Dendritic cell treated with granulocyte-macrophage colony-stimulating factor and Interleukin-4, amounts not matched to agents 40 ng/mL and 50 ng/mL, for 4 days (primary cell): ENCODE measurements around the gene DAAM2.

Experiments
- H3K27ac Mint-ChIP-seq: one replicate; pipeline ENCODE4 v1.8.0; 2022; ENCODE audit warnings: mild to moderate bottlenecking, mixed read lengths
- H3K27me3 Mint-ChIP-seq: one replicate; pipeline ENCODE4 v1.8.0; 2022; ENCODE audit warnings: mild to moderate bottlenecking, mixed read lengths
- H3K36me3 Mint-ChIP-seq: one replicate; pipeline ENCODE4 v1.8.0; 2022; ENCODE audit warnings: low read depth, mixed read lengths
- H3K4me1 Mint-ChIP-seq: one replicate; pipeline ENCODE4 v1.8.0; 2022; ENCODE audit warnings: low read depth, mixed read lengths
- H3K4me3 Mint-ChIP-seq: one replicate; pipeline ENCODE4 v1.8.0; 2022; ENCODE audit warnings: mild to moderate bottlenecking, moderate library complexity, mixed read lengths
- H3K9me3 Mint-ChIP-seq: one replicate; pipeline ENCODE4 v1.8.0; 2022; ENCODE audit warnings: mixed read lengths
- intact Hi-C: fragments of 100-400 bp; cut with micrococcal nuclease; formaldehyde crosslinking; loops from one replicate; pipeline ENCODE4 v1.15.0; 2022

Gene DAAM2

GRCh38 chr6:39913391-39913916, 121.3 kb downstream of the DAAM2 start:
- Mint-ChIP-seq H3K27ac (no peak overlapping the region), H3K4me1 (no peaks in the 10 kb centered on the region), H3K9me3 (peaks cover 8% of the 10 kb centered on the region), H3K4me3 (no peak overlapping the region), H3K36me3 (no peaks in the 10 kb centered on the region), H3K27me3 (no peaks in the 10 kb centered on the region)
- intact Hi-C loops = no loop called here

DNA sequence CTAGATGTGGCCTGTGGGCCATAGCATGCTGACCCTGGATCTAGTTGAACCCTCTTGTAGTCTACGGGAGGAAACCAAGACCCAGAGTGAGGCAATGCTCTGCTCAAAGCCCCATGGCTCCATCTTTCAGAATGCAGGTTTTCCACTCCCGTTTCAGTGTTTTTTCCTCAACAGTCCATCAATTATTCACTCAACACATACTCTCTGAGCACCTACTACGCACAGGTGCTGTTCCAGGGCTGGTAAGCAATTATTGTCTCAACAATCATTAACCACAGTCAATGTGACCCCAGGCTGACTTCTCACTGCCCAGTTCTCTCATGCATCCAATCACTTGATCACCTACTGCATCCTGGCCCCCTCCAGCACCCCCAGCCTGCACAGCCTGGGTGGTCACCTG, 122.1 kb downstream of the DAAM2 start:
- no peaks in the 10 kb centered on the region for H3K27me3 Mint-ChIP-seq
- no peaks in the 10 kb centered on the region for H3K4me1 Mint-ChIP-seq
- H3K4me3 Mint-ChIP-seq = no peak overlapping the region
- intact Hi-C loops = no loop called here
- peaks cover 8% of the 10 kb centered on the region for H3K9me3 Mint-ChIP-seq
- no peaks in the 10 kb centered on the region for H3K36me3 Mint-ChIP-seq
- H3K27ac Mint-ChIP-seq = no peak overlapping the region

DNA sequence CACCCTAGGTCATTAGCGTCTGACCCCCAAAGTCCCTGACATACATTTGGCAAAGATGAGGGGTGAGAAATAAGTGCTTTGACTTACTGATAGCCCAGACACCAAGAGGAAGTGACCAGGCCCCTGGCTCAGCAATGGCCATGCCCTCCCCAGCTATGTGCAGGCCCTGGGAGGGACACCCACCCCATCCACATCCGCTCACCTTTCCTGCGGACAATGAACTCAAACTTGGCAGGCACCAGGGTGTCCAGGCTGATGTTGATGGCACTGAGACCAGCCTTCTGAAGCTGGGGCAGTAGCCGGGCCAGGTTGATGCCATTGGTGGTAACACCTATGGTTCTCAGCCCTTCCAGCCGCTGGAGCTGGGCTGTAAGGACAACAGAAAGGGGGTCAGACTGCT, 123.7 kb downstream of the DAAM2 start:
- H3K9me3 Mint-ChIP-seq = peaks cover 8% of the 10 kb centered on the region
- H3K4me1 Mint-ChIP-seq = no peaks in the 10 kb centered on the region
- H3K4me3 Mint-ChIP-seq = no peak overlapping the region
- H3K27ac Mint-ChIP-seq = no peak overlapping the region
- H3K27me3 Mint-ChIP-seq = no peaks in the 10 kb centered on the region
- no peaks in the 10 kb centered on the region for H3K36me3 Mint-ChIP-seq
- intact Hi-C loops = no loop called here

DNA sequence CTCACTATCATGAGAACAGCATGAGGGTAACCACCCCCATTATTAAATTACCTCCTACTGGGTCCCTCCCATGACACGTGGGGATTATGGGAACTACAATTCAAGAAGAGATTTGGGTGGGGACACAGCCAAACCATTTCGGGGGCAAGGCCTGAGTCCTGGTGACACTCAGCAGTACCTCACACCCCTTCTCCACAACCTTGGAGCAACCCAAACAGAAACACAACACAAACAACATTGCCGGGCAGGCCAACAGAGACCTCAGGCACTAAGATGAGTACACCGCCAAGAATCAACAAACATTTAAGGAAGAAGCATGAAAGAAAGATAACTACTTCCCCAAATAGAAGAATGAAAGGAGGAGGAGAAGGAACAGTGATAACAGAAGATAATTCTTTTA, 125.2 kb downstream of the DAAM2 start:
- Mint-ChIP-seq H3K27me3 (no peaks in the 10 kb centered on the region), H3K4me3 (no peak overlapping the region), H3K9me3 (peaks cover 8% of the 10 kb centered on the region), H3K36me3 (no peaks in the 10 kb centered on the region), H3K27ac (no peak overlapping the region), H3K4me1 (no peaks in the 10 kb centered on the region)
- intact Hi-C loops = no loop called here

DNA sequence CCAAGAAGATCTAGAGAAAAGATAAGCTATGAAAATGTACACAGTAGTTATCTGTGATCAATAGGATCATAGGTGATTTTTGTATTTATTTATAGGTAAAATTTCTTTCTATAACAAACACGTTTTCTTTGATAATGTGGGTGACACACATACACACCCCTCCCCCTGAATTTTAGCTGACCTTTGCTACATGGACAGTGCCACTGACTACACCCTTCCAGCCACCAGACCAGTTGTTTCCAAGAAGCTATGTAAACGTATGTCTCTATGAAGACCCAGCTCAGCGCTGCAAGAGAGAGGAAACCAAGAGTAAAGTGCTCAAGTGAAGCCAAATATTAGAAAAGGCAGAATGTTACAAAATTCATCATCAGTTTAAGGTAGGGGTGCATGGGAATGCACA, 125.8 kb downstream of the DAAM2 start:
- no peak overlapping the region for H3K4me3 Mint-ChIP-seq
- no peaks in the 10 kb centered on the region for H3K27me3 Mint-ChIP-seq
- H3K4me1 Mint-ChIP-seq = no peaks in the 10 kb centered on the region
- H3K27ac Mint-ChIP-seq = no peak overlapping the region
- H3K36me3 Mint-ChIP-seq = no peaks in the 10 kb centered on the region
- intact Hi-C loops = no loop called here
- peaks cover 8% of the 10 kb centered on the region for H3K9me3 Mint-ChIP-seq

DNA sequence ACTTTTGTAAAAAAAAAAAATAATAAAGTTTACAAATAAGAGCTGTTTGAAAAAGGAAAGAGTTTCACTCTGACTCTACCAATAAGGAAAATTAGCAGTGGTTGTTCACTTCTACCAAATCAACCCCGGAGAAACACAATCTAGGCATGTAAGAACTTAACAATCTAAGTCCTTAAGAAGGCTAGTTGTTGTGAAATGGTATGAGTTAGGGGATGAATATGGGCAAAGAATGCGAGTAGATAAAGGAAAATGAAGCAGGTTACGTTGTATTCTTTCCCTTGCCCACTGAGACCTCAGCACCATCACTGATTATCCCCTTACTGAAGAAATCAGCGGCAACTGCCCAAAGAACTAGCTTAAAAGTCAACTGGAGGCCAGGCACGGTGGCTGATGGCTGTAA, 126.7 kb downstream of the DAAM2 start:
- intact Hi-C loops = no loop called here
- no peaks in the 10 kb centered on the region for H3K36me3 Mint-ChIP-seq
- H3K4me3 Mint-ChIP-seq = no peak overlapping the region
- no peaks in the 10 kb centered on the region for H3K4me1 Mint-ChIP-seq
- H3K9me3 Mint-ChIP-seq = peaks cover 8% of the 10 kb centered on the region
- H3K27me3 Mint-ChIP-seq = no peaks in the 10 kb centered on the region
- no peak overlapping the region for H3K27ac Mint-ChIP-seq

DNA sequence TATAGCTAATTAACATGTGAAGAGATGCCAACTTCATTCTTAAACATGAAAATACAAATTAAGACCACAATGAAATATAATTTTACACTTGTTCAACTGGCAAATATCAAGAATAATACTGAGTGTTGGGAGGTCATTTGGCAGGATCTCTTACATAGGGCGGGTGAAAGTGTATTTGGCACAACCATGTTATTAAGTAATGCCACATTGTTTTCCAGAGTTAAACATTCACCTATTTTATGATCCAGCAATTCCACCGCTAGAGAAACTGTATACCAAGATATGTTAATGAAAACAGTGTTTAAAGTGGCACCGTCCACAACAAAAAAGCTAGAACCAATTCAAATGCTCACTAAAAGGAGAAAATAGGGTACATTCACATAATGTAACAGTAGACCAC, 128.0 kb downstream of the DAAM2 start:
- Mint-ChIP-seq H3K4me3 (no peak overlapping the region), H3K9me3 (peaks cover 8% of the 10 kb centered on the region), H3K4me1 (no peaks in the 10 kb centered on the region), H3K36me3 (no peaks in the 10 kb centered on the region), H3K27me3 (no peaks in the 10 kb centered on the region), H3K27ac (no peak overlapping the region)
- intact Hi-C loops = no loop called here

GRCh38 chr6:39922821-39923220, 130.6 kb downstream of the DAAM2 start:
- no peaks in the 10 kb centered on the region for H3K36me3 Mint-ChIP-seq
- intact Hi-C loops = no loop called here
- no peaks in the 10 kb centered on the region for H3K4me1 Mint-ChIP-seq
- H3K4me3 Mint-ChIP-seq = no peak overlapping the region
- H3K9me3 Mint-ChIP-seq = no peaks in the 10 kb centered on the region
- H3K27me3 Mint-ChIP-seq = no peaks in the 10 kb centered on the region
- no peak overlapping the region for H3K27ac Mint-ChIP-seq

- no peaks in the 10 kb centered on the region for H3K9me3 Mint-ChIP-seq
- H3K36me3 Mint-ChIP-seq = no peaks in the 10 kb centered on the region
- H3K4me3 Mint-ChIP-seq = no peak overlapping the region
- intact Hi-C loops = no loop called here
- no peak overlapping the region for H3K27ac Mint-ChIP-seq
- no peaks in the 10 kb centered on the region for H3K27me3 Mint-ChIP-seq
- H3K4me1 Mint-ChIP-seq = no peaks in the 10 kb centered on the region
These were observed 131.2 kb downstream of the DAAM2 start for GRCh38 chr6:39923394-39923793.

DNA sequence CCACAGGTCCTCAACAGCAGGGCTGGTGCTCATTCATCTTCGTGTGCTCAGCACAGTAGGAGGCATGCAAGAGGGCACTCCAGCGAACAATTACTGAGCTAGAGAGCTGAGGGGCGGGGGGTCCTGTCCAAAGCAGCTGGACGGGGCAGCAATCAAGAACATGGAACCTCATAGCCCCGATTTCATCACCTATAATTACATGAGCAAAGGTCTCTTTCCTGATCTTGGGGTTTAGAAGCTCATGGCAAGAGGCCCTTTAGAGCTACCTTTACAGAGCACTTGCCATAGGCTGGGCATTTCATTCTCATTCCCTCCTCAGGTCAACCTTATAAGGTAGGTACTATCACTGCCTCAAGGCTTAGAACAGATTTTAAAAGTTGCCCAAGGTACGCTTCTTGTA, 131.7 kb downstream of the DAAM2 start:
- no peak overlapping the region for H3K4me3 Mint-ChIP-seq
- H3K27me3 Mint-ChIP-seq = no peaks in the 10 kb centered on the region
- H3K36me3 Mint-ChIP-seq = no peaks in the 10 kb centered on the region
- H3K9me3 Mint-ChIP-seq = no peaks in the 10 kb centered on the region
- no peak overlapping the region for H3K27ac Mint-ChIP-seq
- H3K4me1 Mint-ChIP-seq = no peaks in the 10 kb centered on the region
- intact Hi-C loops = no loop called here

DNA sequence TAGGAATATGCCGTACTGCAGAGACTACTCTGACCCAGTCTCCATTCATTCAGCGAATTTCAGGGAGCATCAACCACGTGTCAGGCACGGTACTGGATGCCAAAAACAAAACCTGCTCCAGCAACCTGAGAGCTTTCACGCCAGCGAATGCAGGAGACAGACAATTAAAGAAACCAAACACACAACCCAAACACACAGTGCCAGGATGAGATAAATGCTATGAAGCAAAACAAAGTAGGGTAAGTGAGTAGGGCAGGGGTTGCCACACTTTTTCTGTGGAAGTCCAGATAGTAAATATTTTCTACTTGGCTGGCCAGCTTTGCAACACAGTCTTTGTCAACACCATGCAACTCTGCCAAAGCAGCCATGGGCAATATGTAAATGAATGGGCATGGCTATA, 132.1 kb downstream of the DAAM2 start:
- H3K4me3 Mint-ChIP-seq = no peak overlapping the region
- intact Hi-C loops = no loop called here
- H3K4me1 Mint-ChIP-seq = no peaks in the 10 kb centered on the region
- H3K27me3 Mint-ChIP-seq = no peaks in the 10 kb centered on the region
- no peaks in the 10 kb centered on the region for H3K9me3 Mint-ChIP-seq
- H3K36me3 Mint-ChIP-seq = no peaks in the 10 kb centered on the region
- no peak overlapping the region for H3K27ac Mint-ChIP-seq

GRCh38 chr6:39925191-39925930, 133.2 kb downstream of the DAAM2 start:
- Mint-ChIP-seq H3K4me1 (no peaks in the 10 kb centered on the region), H3K27me3 (no peaks in the 10 kb centered on the region), H3K4me3 (no peak overlapping the region), H3K27ac (no peak overlapping the region), H3K36me3 (no peaks in the 10 kb centered on the region), H3K9me3 (no peaks in the 10 kb centered on the region)
- intact Hi-C loops = no loop called here

GRCh38 chr6:39925931-39926290, 133.7 kb downstream of the DAAM2 start:
- Mint-ChIP-seq H3K9me3 (no peaks in the 10 kb centered on the region), H3K27me3 (no peaks in the 10 kb centered on the region), H3K4me3 (no peak overlapping the region), H3K27ac (no peak overlapping the region), H3K36me3 (no peaks in the 10 kb centered on the region), H3K4me1 (no peaks in the 10 kb centered on the region)
- intact Hi-C loops = no loop called here

- no peak overlapping the region for H3K4me3 Mint-ChIP-seq
- intact Hi-C loops = no loop called here
- H3K36me3 Mint-ChIP-seq = no peaks in the 10 kb centered on the region
These were observed 134.5 kb downstream of the DAAM2 start for GRCh38 chr6:39926668-39927067.

DNA sequence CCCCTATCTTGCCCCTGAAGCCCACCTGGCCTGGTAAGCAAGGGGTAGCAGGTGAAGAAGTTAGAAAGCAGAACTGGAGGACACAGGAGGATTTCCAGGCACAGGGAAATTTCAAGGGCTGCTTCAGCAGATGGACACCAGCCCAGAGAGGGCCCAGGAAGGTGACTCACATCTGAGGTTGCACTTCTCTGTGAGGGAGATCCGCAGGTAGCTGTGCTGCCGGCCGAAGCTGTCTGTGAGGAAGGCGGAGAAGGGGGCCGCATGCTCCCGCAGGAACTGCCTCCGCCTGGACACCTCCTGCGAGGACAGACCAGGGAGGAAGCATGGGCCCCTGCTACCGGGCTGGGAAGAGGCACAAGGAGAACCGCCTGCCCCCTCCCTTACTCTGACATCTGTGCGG, 135.0 kb downstream of the DAAM2 start:
- Mint-ChIP-seq H3K4me1 (no peaks in the 10 kb centered on the region), H3K27ac (no peak overlapping the region), H3K4me3 (no peak overlapping the region), H3K9me3 (no peaks in the 10 kb centered on the region), H3K36me3 (no peaks in the 10 kb centered on the region), H3K27me3 (peaks cover 6% of the 10 kb centered on the region)
- intact Hi-C loops = no loop called here

More at GRCh38 chr6:39926668-39927067, 134.5 kb downstream of the DAAM2 start:
- Mint-ChIP-seq H3K9me3 (no peaks in the 10 kb centered on the region), H3K27ac (no peak overlapping the region), H3K4me1 (no peaks in the 10 kb centered on the region), H3K27me3 (peaks cover 2% of the 10 kb centered on the region)
